PFSK-1 (cell line): ENCODE measurements around the gene DAGLB.

Experiments
- FOXP2 ChIP-seq: optimal IDR thresholded peaks from 2 replicates; pipeline ENCODE3; 2011; ENCODE audit warnings: borderline replicate concordance, control low read depth, inconsistent platforms; ENCODE audit not compliant: insufficient read depth; ENCODE audit errors: extremely low read length, extremely low read depth
- POLR2AphosphoS5 ChIP-seq: IDR thresholded peaks from 2 replicates; pipeline ENCODE4 v1.6.1; 2012; ENCODE audit warnings: low read depth, mild to moderate bottlenecking, control low read depth, low read length, moderate library complexity
- REST ChIP-seq, 2 experiments: IDR thresholded peaks; 2 replicates each; pipeline versions ENCODE4 v1.6.1 to v1.8.0; 2011 to 2012; ENCODE audit warnings: low read depth in 2 of 2, low read length in 2 of 2, control low read depth in 1 of 2, inconsistent platforms in 1 of 2, mild to moderate bottlenecking in 1 of 2, moderate library complexity in 1 of 2; ENCODE audit not compliant: insufficient read depth in 1 of 2
- SIN3A ChIP-seq: IDR thresholded peaks from 2 replicates; pipeline ENCODE4 v1.6.1; 2012; ENCODE audit warnings: mild to moderate bottlenecking, low read length, moderate library complexity, borderline replicate concordance; ENCODE audit not compliant: insufficient read depth
- TAF1 ChIP-seq: IDR thresholded peaks from 2 replicates; pipeline ENCODE4 v1.6.1; 2012; ENCODE audit warnings: low read length, control low read depth, borderline replicate concordance; ENCODE audit not compliant: insufficient read depth

The DAGLB gene

GRCh38 chr7:6482743-6483119 lies 35.0 kb upstream of the DAGLB start:
- TF ChIP-seq SIN3A (no peak), TAF1 (no peak), FOXP2 (no peak), POLR2AphosphoS5 (no peak), REST (IDR thresholded peaks at IDR 0.05; ENCODE audit: insufficient read depth in 1 of 2, low read depth in 2 of 2, low read length in 2 of 2) (no peak)

GRCh38 chr7:6482307-6482706 lies 34.6 kb upstream of the DAGLB start:
- TF ChIP-seq SIN3A, result no peak
- no peak for TF ChIP-seq TAF1
- no peak for TF ChIP-seq REST (IDR thresholded peaks at IDR 0.05; ENCODE audit: insufficient read depth in 1 of 2, low read depth in 2 of 2, low read length in 2 of 2)

GRCh38 chr7:6481445-6481844 lies 33.7 kb upstream of the DAGLB start:
- TF ChIP-seq FOXP2, result no peak

- TF ChIP-seq POLR2AphosphoS5 (no peak), SIN3A (no peak), FOXP2 (no peak)
These were observed 32.5 kb upstream of the DAGLB start for GRCh38 chr7:6480323-6480660.

- TF ChIP-seq SIN3A (no peak), TAF1 (no peak), POLR2AphosphoS5 (no peak), REST (IDR thresholded peaks at IDR 0.05; ENCODE audit: insufficient read depth in 1 of 2, low read depth in 2 of 2, low read length in 2 of 2) (no peak), FOXP2 (no peak)
These were observed 31.3 kb upstream of the DAGLB start for GRCh38 chr7:6479067-6479466.

GRCh38 chr7:6478186-6478585 lies 30.4 kb upstream of the DAGLB start:
- TF ChIP-seq REST (IDR thresholded peaks at IDR 0.05; ENCODE audit: insufficient read depth in 1 of 2, low read depth in 2 of 2, low read length in 2 of 2) (no peak), SIN3A (no peak), POLR2AphosphoS5 (no peak), TAF1 (no peak), FOXP2 (no peak)
